PFSK-1 (cell line): ENCODE measurements around the gene PPP5C.

ENCODE experiments used
- FOXP2 ChIP-seq: optimal IDR thresholded peaks from 2 replicates; pipeline ENCODE3; 2011; ENCODE audit warnings: borderline replicate concordance, control low read depth, inconsistent platforms; ENCODE audit not compliant: insufficient read depth; ENCODE audit errors: extremely low read length, extremely low read depth
- POLR2AphosphoS5 ChIP-seq: IDR thresholded peaks from 2 replicates; pipeline ENCODE4 v1.6.1; 2012; ENCODE audit warnings: low read depth, mild to moderate bottlenecking, control low read depth, low read length, moderate library complexity
- SIN3A ChIP-seq: IDR thresholded peaks from 2 replicates; pipeline ENCODE4 v1.6.1; 2012; ENCODE audit warnings: mild to moderate bottlenecking, low read length, moderate library complexity, borderline replicate concordance; ENCODE audit not compliant: insufficient read depth
- TAF1 ChIP-seq: IDR thresholded peaks from 2 replicates; pipeline ENCODE4 v1.6.1; 2012; ENCODE audit warnings: low read length, control low read depth, borderline replicate concordance; ENCODE audit not compliant: insufficient read depth
- TF ChIP-seq, protein P1 (sequence below), 2 experiments: IDR thresholded peaks; 2 replicates each; pipeline versions ENCODE4 v1.6.1 to v1.8.0; 2011 to 2012; ENCODE audit warnings: low read depth in 2 of 2, low read length in 2 of 2, control low read depth in 1 of 2, inconsistent platforms in 1 of 2, mild to moderate bottlenecking in 1 of 2, moderate library complexity in 1 of 2; ENCODE audit not compliant: insufficient read depth in 1 of 2

PPP5C gene

DNA sequence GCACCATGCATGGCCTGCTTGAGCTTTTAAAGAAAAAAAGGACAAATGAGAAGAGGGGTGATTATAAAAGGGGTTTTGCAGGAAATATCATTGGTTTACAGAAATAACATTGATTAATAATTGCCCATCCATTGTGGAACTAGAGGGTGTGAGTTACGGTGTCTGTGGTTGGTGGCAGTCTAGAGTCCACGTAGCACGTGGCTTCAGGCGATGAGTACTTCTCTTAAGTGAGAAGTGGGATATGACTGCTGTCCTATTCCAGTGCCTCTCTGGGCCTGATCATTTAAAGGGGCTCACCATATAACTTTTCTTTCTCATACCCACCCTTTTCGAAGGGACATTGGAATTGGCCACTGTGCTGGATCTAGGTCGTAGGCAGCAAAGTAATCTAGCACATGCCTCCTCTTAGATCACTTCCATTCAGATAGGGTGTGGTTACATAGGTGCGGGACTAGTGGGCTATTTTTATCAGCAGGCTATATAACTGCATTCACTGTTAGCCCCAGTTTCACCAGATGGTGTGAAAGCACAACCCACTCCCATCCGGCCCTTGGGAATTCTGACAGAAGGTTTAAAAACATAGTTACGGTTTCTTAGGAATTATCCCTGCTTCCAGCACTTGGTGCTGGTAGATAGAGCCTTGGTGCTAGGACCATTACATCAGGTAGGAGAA, 19.9 kb downstream of the PPP5C start:
- TF ChIP-seq, protein P1, sequence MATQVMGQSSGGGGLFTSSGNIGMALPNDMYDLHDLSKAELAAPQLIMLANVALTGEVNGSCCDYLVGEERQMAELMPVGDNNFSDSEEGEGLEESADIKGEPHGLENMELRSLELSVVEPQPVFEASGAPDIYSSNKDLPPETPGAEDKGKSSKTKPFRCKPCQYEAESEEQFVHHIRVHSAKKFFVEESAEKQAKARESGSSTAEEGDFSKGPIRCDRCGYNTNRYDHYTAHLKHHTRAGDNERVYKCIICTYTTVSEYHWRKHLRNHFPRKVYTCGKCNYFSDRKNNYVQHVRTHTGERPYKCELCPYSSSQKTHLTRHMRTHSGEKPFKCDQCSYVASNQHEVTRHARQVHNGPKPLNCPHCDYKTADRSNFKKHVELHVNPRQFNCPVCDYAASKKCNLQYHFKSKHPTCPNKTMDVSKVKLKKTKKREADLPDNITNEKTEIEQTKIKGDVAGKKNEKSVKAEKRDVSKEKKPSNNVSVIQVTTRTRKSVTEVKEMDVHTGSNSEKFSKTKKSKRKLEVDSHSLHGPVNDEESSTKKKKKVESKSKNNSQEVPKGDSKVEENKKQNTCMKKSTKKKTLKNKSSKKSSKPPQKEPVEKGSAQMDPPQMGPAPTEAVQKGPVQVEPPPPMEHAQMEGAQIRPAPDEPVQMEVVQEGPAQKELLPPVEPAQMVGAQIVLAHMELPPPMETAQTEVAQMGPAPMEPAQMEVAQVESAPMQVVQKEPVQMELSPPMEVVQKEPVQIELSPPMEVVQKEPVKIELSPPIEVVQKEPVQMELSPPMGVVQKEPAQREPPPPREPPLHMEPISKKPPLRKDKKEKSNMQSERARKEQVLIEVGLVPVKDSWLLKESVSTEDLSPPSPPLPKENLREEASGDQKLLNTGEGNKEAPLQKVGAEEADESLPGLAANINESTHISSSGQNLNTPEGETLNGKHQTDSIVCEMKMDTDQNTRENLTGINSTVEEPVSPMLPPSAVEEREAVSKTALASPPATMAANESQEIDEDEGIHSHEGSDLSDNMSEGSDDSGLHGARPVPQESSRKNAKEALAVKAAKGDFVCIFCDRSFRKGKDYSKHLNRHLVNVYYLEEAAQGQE (IDR thresholded peaks at IDR 0.05; ENCODE audit: insufficient read depth in 1 of 2, low read depth in 2 of 2, low read length in 2 of 2) = no peak
- TF ChIP-seq FOXP2 (no peak), POLR2AphosphoS5 (no peak), TAF1 (no peak), SIN3A (no peak)

- TF ChIP-seq TAF1 = no peak
- no peak for TF ChIP-seq FOXP2
- TF ChIP-seq SIN3A = no peak
- TF ChIP-seq, protein P1 (IDR thresholded peaks at IDR 0.05; ENCODE audit: insufficient read depth in 1 of 2, low read depth in 2 of 2, low read length in 2 of 2) = no peak
- TF ChIP-seq POLR2AphosphoS5 = no peak
Observed at GRCh38 chr19:46367426-46367825, 20.5 kb downstream of the PPP5C start.

GRCh38 chr19:46368116-46368515, 21.2 kb downstream of the PPP5C start:
- TF ChIP-seq TAF1 = no peak

- TF ChIP-seq POLR2AphosphoS5 (no peak), TAF1 (no peak), SIN3A (no peak), FOXP2 (no peak)
- TF ChIP-seq, protein P1 (IDR thresholded peaks at IDR 0.05; ENCODE audit: insufficient read depth in 1 of 2, low read depth in 2 of 2, low read length in 2 of 2) = no peak
Observed at GRCh38 chr19:46369817-46370216, 22.9 kb downstream of the PPP5C start.

DNA sequence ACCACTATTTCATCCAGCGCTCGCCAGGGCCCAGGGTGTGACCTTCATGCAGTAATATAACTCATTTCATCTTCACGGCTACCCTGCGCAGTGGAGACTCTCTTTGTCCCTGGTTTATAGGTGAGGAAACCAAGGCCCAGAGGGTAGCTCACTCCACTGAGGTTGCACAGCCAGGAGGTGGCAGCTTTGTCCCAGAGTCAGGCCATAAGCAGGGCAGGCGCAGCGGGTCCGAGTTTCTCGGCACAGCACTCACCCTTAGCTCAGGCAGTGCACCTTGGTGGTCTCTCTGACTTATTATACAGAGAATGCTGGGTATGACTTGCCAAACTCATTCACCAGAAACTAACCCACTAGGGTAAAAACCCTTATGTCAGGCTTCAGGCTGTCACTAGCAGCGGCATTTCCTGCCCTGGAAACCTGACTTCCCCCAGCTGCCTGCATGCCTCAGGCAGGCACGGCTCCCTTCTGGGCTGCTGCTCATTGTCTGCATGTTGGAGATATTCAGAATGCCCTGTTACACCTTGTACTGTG, 24.5 kb downstream of the PPP5C start:
- no peak for TF ChIP-seq POLR2AphosphoS5
- TF ChIP-seq, protein P1 (IDR thresholded peaks at IDR 0.05; ENCODE audit: insufficient read depth in 1 of 2, low read depth in 2 of 2, low read length in 2 of 2) = no peak
- no peak for TF ChIP-seq SIN3A
- TF ChIP-seq TAF1 = no peak
- no peak for TF ChIP-seq FOXP2
